ENCODE results near the gene LIN7A.

- TF ChIP-seq EP300 (IDR thresholded peaks at IDR 0.05) (no peak), POLR2A (IDR thresholded peaks at IDR 0.05) (no peak), CTCF (IDR thresholded peaks at IDR 0.05) (no peak)
These were observed 143.2 kb downstream of the LIN7A start for GRCh38 chr12:80794551-80794950.
